CD4-positive, alpha-beta T cell (primary cell): ENCODE results near the gene TESK1. TPM values are rescaled to one million over a fixed set of nuclear protein-coding genes. Genes with fewer than 3 reads are reported as not detected.

Source experiments
- ATAC-seq: fragments of 200-7000 bp; cut with Tn5 transposase; one replicate; pipeline ENCODE4 v1.10.0; 2022; ENCODE audit warnings: mild to moderate bottlenecking; ENCODE audit not compliant: poor library complexity
- CTCF ChIA-PET: fragments of 350-600 bp; sonication (Branson Sonifier 250); formaldehyde crosslinking; loops from one replicate; lab custom pipeline; 2021; ENCODE audit warnings: antibody characterized with exemption, inconsistent platforms; lab: Charles Lee
- POLR2A ChIA-PET: fragments of 350-600 bp; sonication (Branson Sonifier 250); formaldehyde crosslinking; loops from one replicate; lab custom pipeline; 2021; ENCODE audit warnings: antibody characterized with exemption, inconsistent platforms; lab: Charles Lee
- DNase-seq, 14 experiments: peaks; one replicate each; pipeline ENCODE4 v3.0.0-alpha.2; 2013 to 2020; ENCODE audit warnings: mixed read lengths in 2 of 14
- H3K27ac ChIP-seq, 2 donors: one replicate each; pipeline versions ENCODE4 v1.5.1 to v1.7.0; 2013; ENCODE audit warnings: low read length in 2 of 2, low read depth in 1 of 2, mild to moderate bottlenecking in 1 of 2
- H3K27me3 ChIP-seq, 2 experiments: 1 replicate in 1 of 2; 2 replicates in 1 of 2; pipeline versions ENCODE4 v1.6.1 to v1.7.0; 2013; ENCODE audit warnings: low read length in 2 of 2, control low read depth in 1 of 2, mild to moderate bottlenecking in 1 of 2, moderate library complexity in 1 of 2; ENCODE audit not compliant: insufficient read depth in 2 of 2, control insufficient read depth in 1 of 2
- H3K36me3 ChIP-seq: one replicate; pipeline ENCODE4 v1.6.1; 2013; ENCODE audit warnings: low read length, control low read depth; ENCODE audit not compliant: insufficient read depth
- H3K4me1 ChIP-seq: one replicate; pipeline ENCODE4 v1.6.1; 2013; ENCODE audit warnings: low read length, control low read depth; ENCODE audit not compliant: insufficient read depth
- H3K4me3 ChIP-seq: one replicate; pipeline ENCODE4 v1.5.1; 2013; ENCODE audit warnings: mild to moderate bottlenecking, low read length, moderate library complexity
- H3K9me3 ChIP-seq, 2 experiments: 1 replicate in 1 of 2; 2 replicates in 1 of 2; pipeline versions ENCODE4 v1.6.1 to v1.7.0; 2013; ENCODE audit warnings: low read length in 2 of 2, mild to moderate bottlenecking in 2 of 2, control low read depth in 1 of 2, moderate library complexity in 1 of 2; ENCODE audit not compliant: control insufficient read depth in 1 of 2, insufficient read depth in 1 of 2
- H3K27ac Mint-ChIP-seq: one replicate; pipeline ENCODE4 v1.8.0; 2020; ENCODE audit warnings: mixed read lengths
- H3K27me3 Mint-ChIP-seq: one replicate; pipeline ENCODE4 v1.8.0; 2021; ENCODE audit warnings: mixed read lengths
- H3K36me3 Mint-ChIP-seq: one replicate; pipeline ENCODE4 v1.8.0; 2021; ENCODE audit warnings: low read depth, mixed read lengths
- H3K4me1 Mint-ChIP-seq: one replicate; pipeline ENCODE4 v1.8.0; 2021; ENCODE audit warnings: low read depth, mixed read lengths
- H3K4me3 Mint-ChIP-seq: one replicate; pipeline ENCODE4 v1.8.0; 2020; ENCODE audit warnings: mild to moderate bottlenecking, mixed read lengths
- H3K9me3 Mint-ChIP-seq: one replicate; pipeline ENCODE4 v1.8.0; 2020; ENCODE audit warnings: mixed read lengths
- intact Hi-C, 2 experiments: fragments of 100-400 bp; cut with DNase I in 1 of 2; cut with micrococcal nuclease in 1 of 2; formaldehyde crosslinking; loops; one replicate each; pipeline versions ENCODE4 v1.15.1 to v1.9.0; 2023 to 2025; cut with DNase I, micrococcal nuclease
- total RNA-seq, 174 experiments: library from RNA in 2 of 174; stranded (reverse) in 2 of 174; gene quantifications; one replicate each; pipeline ENCODE4 v1.2.3 and lab custom pipeline; 2021 to 2026
- TF ChIP-seq, protein P1 (sequence below): fragments of 200-600 bp; IDR thresholded peaks from one replicate; pipeline ENCODE4 v1.8.0; 2022; ENCODE audit warnings: antibody characterized with exemption, mild to moderate bottlenecking

TESK1 gene
- total RNA-seq, 2 experiments from 2014 or later, result 18.5 to 18.6 TPM

DNA sequence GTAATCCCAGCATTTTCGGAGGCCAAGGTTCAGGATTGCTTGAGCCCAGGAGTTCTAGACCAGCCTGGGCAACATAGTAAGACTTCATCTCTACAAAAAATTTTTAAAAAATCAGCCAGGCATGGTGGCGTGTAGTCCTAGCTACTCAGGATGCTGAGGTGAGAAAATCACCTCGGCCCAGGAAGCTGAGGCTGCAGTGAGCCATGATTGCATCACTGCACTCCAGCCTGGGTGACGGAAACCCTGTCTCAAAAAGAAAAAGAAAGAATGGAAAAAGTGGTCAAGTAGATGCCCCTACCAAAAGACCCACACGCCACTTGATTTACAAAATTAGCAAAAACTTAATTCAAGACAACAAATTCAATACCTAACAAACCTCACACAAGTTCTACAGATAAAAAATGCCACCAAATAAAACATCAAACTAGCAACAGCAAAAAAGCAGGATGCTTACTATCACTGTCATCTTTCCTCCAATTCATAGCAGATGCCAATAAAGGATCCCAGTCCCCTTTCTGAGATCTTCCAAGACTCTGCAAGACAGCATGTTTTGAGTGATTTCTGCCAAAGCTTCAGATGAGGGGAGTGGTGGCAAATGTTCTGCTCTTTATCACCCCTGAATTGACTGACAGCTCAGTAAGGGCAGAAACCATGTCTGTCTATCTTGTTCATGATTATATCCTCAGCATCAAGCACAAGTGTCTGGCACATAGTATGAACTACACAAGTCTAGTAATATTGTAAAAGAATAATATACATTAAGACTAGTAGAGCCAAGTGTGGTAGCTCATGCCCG, 34.2 kb upstream of the TESK1 start:
- Mint-ChIP-seq H3K27ac (peak overlapping the region; percentile 33), H3K27me3 (no peaks in the 10 kb centered on the region), H3K4me3 (no peak overlapping the region), H3K36me3 (no peaks in the 10 kb centered on the region), H3K9me3 (no peaks in the 10 kb centered on the region), H3K4me1 (peaks cover 4% of the 10 kb centered on the region)
- Histone ChIP-seq H3K27me3 (no peaks in the 10 kb centered on the region), H3K27ac (no peak overlapping the region), H3K4me3 (no peak overlapping the region), H3K36me3 (no peaks in the 10 kb centered on the region), H3K4me1 (peaks cover 5% of the 10 kb centered on the region), H3K9me3 (no peaks in the 10 kb centered on the region)
- TF ChIP-seq, protein P1, sequence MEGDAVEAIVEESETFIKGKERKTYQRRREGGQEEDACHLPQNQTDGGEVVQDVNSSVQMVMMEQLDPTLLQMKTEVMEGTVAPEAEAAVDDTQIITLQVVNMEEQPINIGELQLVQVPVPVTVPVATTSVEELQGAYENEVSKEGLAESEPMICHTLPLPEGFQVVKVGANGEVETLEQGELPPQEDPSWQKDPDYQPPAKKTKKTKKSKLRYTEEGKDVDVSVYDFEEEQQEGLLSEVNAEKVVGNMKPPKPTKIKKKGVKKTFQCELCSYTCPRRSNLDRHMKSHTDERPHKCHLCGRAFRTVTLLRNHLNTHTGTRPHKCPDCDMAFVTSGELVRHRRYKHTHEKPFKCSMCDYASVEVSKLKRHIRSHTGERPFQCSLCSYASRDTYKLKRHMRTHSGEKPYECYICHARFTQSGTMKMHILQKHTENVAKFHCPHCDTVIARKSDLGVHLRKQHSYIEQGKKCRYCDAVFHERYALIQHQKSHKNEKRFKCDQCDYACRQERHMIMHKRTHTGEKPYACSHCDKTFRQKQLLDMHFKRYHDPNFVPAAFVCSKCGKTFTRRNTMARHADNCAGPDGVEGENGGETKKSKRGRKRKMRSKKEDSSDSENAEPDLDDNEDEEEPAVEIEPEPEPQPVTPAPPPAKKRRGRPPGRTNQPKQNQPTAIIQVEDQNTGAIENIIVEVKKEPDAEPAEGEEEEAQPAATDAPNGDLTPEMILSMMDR, result no peak
- CTCF ChIA-PET, result interaction anchor here (0.5 kb wide), 1 partner anchor 213 kb away, joined by 4 read pairs; no protein-coding TSS in a partner anchor
- POLR2A ChIA-PET, result interaction anchor here (0.7 kb wide), 1 partner anchor 457 kb away, joined by 3 read pairs; no protein-coding TSS in a partner anchor
- peak in 3 of 14 experiments; percentile 8 to 45 (median 11) for DNase-seq
- ATAC-seq, result no peak
- intact Hi-C loops, result no loop called here

DNA sequence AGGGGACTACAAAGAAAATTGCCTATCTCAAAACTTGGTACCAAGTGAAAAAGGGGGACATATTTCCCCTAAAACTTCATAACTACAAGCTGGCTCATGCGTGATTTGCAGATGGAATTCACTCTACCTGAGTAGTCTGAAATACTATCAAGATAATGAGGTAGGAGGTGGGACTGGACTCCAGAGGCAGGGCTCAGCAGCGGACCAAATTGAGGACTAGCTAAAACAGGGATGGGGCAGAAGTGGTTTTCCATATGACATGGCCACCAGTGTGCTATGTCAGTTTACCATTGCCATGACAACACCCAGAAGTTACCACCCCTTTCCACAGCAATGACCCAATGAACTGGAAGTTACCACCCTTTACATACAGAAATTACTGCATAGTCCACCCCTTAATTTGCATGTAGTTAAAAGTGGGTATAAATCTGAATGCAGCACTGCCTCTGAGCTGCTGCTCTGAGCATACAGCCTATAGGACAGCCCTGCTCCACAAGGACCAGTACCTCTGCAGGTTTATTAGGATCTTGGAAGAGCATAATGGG, 30.4 kb upstream of the TESK1 start:
- Mint-ChIP-seq H3K36me3 (peaks cover 4% of the 10 kb centered on the region), H3K27me3 (no peaks in the 10 kb centered on the region), H3K27ac (no peak overlapping the region), H3K9me3 (peaks cover 4% of the 10 kb centered on the region), H3K4me1 (peaks cover 3% of the 10 kb centered on the region), H3K4me3 (no peak overlapping the region)
- no peak for ATAC-seq
- Histone ChIP-seq H3K4me3 (no peak overlapping the region), H3K27ac (no peak overlapping the region), H3K36me3 (no peaks in the 10 kb centered on the region), H3K27me3 (no peaks in the 10 kb centered on the region), H3K9me3 (peaks cover 0 to 7% of the 10 kb centered on the region in 2 experiments), H3K4me1 (peaks cover 5% of the 10 kb centered on the region)
- intact Hi-C loops, result no loop called here
- ChIA-PET POLR2A (interaction anchor here (0.6 kb wide), 1 partner anchor 82 kb away, joined by 3 read pairs; no protein-coding TSS in a partner anchor), CTCF (no interaction called here)
- TF ChIP-seq, protein P1, result no peak
- DNase-seq, result no peak

DNA sequence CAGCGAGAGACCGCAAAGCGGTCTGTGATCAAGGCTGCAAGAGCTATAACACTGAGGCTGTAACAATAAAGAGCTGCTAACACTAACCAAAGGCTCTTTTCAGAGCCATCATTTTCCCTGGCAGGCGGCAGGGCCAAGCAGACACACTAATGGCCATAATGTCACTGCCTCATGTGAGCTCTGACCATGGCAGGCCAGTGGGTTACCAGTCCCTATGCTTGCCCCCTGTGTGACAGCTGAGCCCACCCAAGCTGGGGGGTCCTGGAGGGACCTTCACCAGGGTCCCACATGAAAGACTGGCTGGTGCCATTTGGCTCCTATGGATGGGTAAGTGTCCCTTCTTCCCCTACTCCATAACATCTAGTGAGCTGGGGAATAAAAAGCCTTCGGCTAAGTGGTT, 29.6 kb upstream of the TESK1 start:
- H3K27me3 Mint-ChIP-seq, result no peaks in the 10 kb centered on the region
- H3K4me3 Mint-ChIP-seq, result no peak overlapping the region
- Histone ChIP-seq H3K4me3 (no peak overlapping the region), H3K9me3 (peaks cover 6 to 14% of the 10 kb centered on the region in 2 experiments), H3K27me3 (no peaks in the 10 kb centered on the region), H3K27ac (no peak overlapping the region), H3K4me1 (peaks cover 3% of the 10 kb centered on the region), H3K36me3 (no peaks in the 10 kb centered on the region)
- peaks cover 10% of the 10 kb centered on the region for H3K36me3 Mint-ChIP-seq
- ATAC-seq (no peak), DNase-seq (no peak)
- TF ChIP-seq, protein P1, result no peak
- no peaks in the 10 kb centered on the region for H3K4me1 Mint-ChIP-seq
- no peak overlapping the region for H3K27ac Mint-ChIP-seq
- H3K9me3 Mint-ChIP-seq, result peaks cover 6% of the 10 kb centered on the region
- ChIA-PET POLR2A (no interaction called here), CTCF (no interaction called here)
- intact Hi-C loops, result no loop called here
